DMS114 treated with DMSO at 0.1 percent for 48 hours (cell line): ENCODE data around the gene CEACAM18.
"Not testable (repeated sequence)": the region's sequence is repeated elsewhere in the genome, so short reads cannot be mapped to it uniquely, and the experiment has no call there.

ENCODE experiments used
- DNase-seq: peaks from one replicate; lab custom pipeline; 2025; ENCODE audit not compliant: unreplicated experiment; lab: John Stamatoyannopoulos, UW

CEACAM18 gene

DNA sequence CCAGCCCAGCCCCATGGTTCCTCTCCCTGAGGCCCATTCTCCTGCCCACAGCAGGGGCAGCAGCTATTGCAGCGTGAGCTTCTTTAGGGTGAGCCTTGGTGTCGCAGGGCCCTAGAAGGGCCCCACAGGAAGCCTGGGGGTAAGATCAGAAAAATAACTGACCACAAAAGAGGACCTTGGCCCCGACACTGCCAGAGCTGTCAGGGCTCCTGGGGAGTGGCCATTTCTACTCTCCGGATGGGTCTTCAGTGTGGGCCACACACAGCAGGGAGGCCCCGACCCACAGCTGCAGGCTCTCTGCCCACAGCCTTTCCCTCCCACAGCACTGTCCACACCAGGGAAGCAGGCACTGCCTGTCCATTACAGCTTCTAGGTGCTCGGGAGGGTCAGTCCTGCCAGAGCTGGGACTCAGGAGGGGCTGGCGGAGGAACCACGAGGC, 16.6 kb upstream of the CEACAM18 start:
- no peak for DNase-seq

- no peak for DNase-seq
Observed at GRCh38 chr19:51462276-51462675, 16.1 kb upstream of the CEACAM18 start.

GRCh38 chr19:51462681-51463080, 15.7 kb upstream of the CEACAM18 start:
- DNase-seq = no peak

DNA sequence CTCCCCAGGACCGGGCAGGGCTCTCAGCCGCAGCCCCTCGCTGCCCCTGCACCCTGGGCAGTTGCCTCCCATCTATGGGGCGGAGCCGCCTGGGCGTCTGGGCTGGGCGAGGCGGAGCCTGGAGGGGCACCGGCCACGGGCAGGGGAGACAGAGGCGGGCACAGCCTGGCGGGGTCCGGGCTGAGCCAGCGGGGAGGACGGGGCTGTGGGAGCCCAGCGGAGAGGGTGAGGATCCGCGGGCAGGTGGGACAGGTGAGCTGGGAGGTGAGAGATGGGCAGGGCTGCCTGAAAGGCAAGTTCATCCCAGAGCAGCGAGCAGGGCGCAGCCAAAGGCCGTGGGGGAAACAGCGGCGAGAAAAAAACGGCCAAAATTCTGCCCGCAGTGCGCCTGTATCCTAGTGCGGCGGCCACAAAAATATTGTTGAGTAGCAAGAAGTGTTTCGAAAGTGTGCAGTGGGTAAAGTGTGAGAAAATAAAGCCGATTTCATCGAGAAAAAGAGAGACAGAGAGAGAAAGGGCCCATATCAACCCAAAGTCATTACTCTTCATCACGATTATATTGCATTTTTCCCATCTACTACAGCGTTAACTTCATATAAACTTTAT, 14.3 kb upstream of the CEACAM18 start:
- not testable (repeated sequence) for DNase-seq

DNA sequence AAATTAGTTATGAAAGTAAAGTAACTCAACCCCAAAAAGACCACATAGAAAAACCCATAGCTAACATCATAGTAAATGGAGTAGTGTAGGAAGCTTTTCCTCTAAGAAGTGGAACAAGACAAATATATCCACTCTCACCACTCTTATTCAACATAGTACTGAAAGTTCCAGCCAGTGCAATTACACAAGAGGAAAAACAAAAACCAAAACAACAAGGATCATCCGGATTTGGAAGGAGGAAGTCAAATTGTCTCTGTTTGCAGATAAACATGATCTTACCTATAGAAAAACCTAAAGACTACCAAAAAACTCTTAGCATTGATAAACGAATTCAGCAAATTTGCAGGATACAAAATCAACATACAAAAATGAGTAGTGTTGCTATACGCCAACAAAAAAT, 11.6 kb upstream of the CEACAM18 start:
- no peak for DNase-seq

GRCh38 chr19:51467864-51468544, 10.3 kb upstream of the CEACAM18 start:
- DNase-seq = no peak

GRCh38 chr19:51468545-51468920, 9.8 kb upstream of the CEACAM18 start:
- DNase-seq = no peak

DNA sequence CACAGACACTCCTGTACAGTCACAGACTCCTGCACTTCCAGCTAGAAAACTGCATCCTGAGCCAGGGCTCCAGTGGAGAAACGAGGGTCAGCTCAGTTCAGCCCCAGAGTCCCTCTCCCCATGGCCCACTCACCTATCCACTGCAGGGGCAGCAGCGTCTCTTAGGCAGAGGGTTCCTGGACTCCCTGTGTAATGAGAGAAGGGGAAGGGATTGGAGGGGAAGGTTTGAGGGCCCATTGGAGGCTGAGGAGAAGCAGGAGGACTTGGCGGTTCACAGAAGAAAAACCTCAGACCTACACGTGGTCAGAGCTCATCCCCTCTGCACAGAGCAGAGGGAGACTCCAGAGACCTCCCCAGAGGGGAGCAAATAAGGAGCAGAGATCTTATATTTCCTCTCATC, 9.2 kb upstream of the CEACAM18 start:
- no peak for DNase-seq

GRCh38 chr19:51469629-51470028, 8.7 kb upstream of the CEACAM18 start:
- DNase-seq = no peak

GRCh38 chr19:51470966-51471365, 7.4 kb upstream of the CEACAM18 start:
- no peak for DNase-seq

DNA sequence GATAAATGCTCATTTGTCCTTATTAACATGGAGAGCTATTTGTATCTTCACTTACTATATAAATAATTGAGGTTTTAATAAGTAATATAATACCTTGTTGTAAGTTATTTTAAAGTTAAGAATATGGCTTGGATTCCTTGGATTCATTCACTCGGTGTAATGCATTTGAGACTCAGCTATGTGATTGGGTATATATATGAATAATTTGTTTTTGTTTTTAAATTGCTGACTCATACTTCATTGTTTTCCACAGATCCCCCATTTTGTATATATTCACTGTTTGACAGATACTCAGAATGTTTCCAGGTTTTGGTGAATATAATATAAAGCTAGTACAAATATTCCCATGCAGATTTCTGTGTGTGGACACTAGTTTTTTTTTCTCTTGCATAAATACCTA, 6.8 kb upstream of the CEACAM18 start:
- no peak for DNase-seq

DNA sequence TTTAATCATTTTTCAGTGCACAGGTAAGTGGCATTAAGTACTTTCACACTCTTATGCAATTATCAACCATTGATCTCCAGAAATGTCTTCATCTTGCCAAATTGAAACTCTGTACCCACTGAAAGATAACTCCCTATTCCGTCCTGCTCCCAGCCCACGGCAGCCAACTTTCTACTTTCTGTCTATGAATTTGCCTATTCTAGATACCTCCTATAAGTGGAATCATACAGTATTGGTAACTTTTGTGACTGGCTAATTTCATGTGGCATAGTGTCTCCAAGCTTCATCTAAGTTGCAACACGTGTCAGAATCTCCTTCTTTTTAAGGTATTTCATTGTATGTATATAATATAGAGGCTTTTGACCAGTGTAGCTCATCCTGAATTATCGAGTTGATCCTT, 5.7 kb upstream of the CEACAM18 start:
- DNase-seq = no peak

- DNase-seq = peak; percentile 72
Observed at GRCh38 chr19:51473009-51473707, 5.2 kb upstream of the CEACAM18 start.

- no peak for DNase-seq
Observed at GRCh38 chr19:51476164-51476563, 2.2 kb upstream of the CEACAM18 start.

DNA sequence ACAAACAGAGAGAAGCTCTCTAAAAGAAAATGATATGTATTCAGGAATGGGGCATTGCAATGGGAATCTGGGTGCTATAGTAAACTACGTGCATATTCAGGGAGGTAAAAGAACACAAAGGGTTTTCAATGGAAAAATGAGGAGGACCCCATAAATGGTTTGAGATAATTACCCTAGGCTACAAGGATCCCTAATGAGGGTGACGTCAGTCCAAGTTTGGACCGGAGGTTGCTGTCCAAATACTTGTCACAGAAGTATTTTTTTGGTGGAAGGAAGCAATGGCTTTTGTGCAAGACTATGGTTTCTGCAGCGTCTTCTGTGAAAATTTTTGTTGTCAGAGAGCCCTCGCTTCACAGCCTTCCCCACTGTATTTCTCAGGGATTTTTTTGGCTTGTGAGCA, 995 bp upstream of the CEACAM18 start:
- no peak for DNase-seq

GRCh38 chr19:51479531-51480331, 1.4 kb downstream of the CEACAM18 start:
- no peak for DNase-seq

- no peak for DNase-seq
Observed at GRCh38 chr19:51480590-51480989, 2.3 kb downstream of the CEACAM18 start.

- no peak for DNase-seq
Observed at GRCh38 chr19:51485960-51486660, 7.8 kb downstream of the CEACAM18 start.

DNA sequence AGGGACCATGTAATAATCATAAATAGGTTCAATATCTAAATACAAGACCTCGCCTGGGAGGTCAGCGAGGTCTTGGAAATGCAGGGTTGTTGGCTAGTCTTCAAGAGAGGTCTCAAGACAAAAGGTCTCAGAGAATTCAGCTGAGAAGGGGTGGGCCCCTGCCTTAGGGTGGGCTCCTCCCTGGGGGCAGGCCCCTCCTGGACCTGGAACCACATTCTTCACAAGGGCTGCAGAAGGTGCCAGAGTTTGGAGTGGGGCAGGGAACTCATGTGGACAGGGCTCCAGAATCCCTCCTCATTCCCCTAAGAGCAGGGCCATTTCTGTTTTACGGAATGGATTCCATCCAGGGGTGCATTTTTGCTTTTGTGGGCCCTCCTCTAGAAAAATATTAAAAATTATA, 10.2 kb downstream of the CEACAM18 start:
- DNase-seq = no peak

DNA sequence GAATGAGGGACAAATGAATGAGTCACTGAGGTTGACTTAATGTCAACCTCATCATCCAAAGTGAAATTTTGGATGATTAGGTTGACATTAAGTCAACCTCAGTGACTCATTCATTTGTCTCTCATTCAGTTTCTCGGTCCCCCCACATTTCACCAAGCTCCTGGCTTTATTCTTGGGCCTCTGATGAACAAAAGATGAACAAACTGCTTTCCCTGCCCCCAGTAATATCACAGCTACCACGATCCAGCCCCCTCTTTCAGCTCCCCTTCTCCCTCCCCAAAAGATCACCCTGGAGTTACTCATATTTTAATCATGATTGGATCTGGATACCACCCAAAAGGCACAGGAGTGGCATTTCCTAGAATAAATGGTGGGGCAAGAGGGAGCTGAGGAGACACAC, 10.8 kb downstream of the CEACAM18 start:
- no peak for DNase-seq

DNA sequence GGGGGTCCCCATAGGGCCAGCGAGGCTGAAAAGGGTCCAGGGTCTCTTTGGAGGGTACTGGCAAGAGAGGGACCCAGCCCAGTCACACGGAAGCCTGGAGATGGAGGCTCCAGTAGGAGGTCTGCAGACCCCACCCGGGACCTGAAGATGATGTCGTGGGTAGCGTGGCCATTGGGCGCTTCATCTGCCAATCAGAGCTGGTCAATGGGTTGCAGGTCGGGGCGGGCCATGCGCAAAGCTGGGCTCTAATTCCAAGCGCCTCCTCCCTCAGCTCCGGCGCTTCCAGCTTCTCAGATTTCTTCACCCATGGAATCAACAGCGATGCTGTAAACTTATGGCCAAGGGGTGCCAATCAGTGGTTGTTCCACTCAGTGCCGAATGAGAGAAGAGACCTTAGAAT, 12.3 kb downstream of the CEACAM18 start:
- DNase-seq = no peak
